HTR-8/SVneo (cell line): ENCODE results near the gene CDKN2B-AS1.

ENCODE experiments used
- DNase-seq: peaks from one replicate; pipeline ENCODE4 v3.0.0; 2011; ENCODE audit warnings: low spot score, mixed read lengths; ENCODE audit not compliant: insufficient read length
- FAIRE-seq: peaks from 2 replicates; lab custom pipeline; 2011; peaks lifted over from hg19 to GRCh38; lab: Jason Lieb, UNC

The CDKN2B-AS1 gene

DNA sequence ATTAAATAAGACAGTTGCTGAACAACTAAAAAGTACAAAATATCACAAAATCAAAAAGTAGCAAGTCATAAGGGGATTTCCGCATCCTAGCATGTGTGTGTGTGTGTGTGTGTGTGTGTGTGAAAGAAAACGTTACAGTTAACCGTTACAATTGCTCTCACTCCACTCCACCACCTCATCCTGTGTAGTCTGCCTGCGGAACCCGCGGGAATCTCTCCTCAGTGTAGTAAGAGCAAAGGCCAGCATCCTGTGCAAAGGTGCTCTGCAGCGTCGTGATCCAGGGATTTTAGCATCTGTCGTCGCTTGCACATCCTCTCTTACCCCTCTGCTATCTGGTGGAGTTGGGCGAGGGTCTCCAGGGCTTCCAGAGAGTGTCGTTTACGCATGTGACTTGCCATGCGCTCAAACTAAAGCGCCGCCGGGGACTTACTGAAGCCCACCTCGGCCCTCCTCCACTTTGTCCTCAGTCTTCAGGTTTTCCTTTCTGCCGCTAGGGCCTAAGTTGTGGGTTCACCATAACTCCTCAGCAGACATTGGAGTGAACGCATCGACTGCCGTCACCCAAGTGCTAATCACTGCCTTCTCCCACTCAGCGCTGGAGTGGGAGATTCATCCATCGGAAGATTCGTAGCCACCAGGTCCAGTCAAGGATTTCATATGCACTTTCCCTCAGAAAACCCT is 10.6 kb downstream of the CDKN2B-AS1 start:
- FAIRE-seq, result no peak

DNA sequence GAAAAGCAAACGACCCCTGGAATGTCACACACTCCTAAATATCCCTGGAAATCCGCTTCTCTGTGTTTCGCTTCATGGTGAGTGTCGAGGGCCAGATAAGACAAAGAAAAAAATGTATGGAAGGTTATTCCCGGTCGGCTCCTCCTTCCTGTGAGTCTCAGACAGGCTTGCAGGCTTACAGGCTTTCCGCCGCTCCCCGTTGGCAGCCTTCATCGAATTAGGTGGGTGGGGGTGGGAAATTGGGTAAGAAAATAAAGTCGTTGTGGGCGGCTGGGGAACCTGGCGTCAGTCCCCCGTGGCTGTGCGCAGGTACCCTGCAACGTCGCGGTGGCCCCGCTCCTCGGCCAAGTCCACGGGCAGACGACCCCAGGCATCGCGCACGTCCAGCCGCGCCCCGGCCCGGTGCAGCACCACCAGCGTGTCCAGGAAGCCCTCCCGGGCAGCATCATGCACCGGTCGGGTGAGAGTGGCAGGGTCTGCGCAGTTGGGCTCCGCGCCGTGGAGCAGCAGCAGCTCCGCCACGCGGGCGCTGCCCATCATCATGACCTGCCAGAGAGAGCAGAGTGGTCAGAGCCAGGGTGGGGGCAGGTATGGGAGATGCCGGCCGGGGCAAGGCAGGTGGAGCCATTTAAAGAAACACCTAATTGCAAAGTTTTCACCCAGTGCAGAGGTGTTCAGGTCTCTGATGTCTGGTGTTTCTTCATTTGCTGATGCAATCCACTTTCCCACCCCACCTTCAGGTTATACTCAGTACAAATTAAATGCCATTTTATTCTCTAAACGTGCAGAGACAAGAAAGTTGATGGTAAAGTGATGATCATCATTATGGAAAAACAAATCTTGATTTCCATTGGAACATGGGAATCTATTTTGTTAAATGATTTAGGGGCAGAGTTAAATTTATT is 11.4 kb downstream of the CDKN2B-AS1 start:
- FAIRE-seq, result no peak

More for the DNA sequence above, 10.6 kb downstream of the CDKN2B-AS1 start:
- DNase-seq, result no peak

DNA sequence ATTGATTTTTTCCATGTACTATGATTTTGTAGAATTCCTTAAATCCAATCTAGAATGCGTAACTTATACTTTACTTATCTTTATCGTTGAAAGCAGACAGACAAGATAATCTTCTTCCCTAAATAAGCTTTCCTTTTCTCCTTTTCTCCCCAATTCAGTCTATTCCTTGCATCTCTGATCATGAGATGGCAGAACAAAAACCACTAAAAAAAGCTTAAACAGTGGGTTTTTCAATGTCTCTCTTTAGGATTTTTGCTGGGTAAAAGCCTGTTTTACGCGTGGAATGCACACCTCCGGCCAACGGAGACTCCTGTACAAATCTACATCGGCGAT is 13.8 kb downstream of the CDKN2B-AS1 start:
- no peak for DNase-seq

More for the DNA sequence above, 11.4 kb downstream of the CDKN2B-AS1 start:
- no peak for DNase-seq

DNA sequence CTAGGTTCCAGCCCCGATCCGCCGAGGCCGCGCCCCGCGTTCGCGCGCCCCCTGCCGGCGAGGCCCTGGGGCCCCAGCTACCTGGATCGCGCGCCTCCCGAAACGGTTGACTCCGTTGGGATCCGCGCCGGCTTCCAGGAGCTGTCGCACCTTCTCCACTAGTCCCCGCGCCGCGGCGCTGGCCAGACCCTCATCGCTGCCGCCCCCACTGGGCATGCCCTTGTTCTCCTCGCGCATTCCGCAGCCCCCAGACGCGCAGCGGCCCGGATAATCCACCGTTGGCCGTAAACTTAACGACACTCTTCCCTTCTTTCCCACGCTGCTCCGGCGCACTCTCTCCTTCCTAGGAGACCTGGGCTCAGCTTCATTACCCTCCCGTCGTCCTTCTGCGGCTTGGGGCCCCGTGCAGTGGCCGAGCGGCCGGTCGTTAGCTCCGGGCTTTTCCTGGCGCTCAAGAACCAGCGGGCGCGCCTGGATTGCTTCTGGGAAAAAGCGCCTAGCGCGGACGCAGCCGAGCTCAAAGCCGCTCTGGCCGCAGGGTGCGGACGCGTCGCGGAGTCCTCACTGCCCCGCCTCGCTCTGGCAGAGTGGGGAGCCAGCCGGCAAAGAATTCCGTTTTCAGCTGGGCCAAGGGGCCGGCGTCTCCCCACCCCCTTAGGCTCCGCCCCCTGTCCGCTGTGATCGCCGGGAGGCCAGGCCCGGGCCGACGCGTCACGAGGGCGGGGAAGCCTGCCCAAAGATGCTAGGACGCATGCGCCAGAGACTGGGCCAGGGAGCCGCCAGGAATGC is 14.3 kb downstream of the CDKN2B-AS1 start, which contains the start of gene CDKN2B:
Gene CDKN2B, minus strand, starts transcription at position 589 of the 789 bp plus-strand sequence. Its CDS starts 352 bp downstream, at position 237.
- FAIRE-seq, result peak; percentile 72
- peak; percentile 88 for DNase-seq

More for the DNA sequence above, 13.8 kb downstream of the CDKN2B-AS1 start:
- no peak for FAIRE-seq

DNA sequence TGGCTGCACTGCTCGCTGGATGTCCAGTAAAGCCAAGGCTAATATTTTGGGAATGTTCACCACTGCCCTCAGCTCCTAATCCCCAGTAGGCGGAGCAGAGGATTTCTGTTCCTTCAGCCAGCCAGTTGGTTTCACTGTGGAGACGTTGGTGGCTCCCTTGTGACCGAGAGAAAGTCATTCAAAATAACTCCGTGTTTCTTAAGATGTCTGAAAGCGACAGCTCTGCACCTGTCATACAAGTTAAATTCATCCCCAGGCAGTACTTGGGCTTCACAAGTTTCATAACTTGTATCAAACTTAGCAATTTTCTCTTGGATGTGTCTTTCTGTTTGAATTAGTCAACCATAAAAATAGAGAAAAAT is 14.9 kb downstream of the CDKN2B-AS1 start:
- DNase-seq (no peak), FAIRE-seq (no peak)

DNA sequence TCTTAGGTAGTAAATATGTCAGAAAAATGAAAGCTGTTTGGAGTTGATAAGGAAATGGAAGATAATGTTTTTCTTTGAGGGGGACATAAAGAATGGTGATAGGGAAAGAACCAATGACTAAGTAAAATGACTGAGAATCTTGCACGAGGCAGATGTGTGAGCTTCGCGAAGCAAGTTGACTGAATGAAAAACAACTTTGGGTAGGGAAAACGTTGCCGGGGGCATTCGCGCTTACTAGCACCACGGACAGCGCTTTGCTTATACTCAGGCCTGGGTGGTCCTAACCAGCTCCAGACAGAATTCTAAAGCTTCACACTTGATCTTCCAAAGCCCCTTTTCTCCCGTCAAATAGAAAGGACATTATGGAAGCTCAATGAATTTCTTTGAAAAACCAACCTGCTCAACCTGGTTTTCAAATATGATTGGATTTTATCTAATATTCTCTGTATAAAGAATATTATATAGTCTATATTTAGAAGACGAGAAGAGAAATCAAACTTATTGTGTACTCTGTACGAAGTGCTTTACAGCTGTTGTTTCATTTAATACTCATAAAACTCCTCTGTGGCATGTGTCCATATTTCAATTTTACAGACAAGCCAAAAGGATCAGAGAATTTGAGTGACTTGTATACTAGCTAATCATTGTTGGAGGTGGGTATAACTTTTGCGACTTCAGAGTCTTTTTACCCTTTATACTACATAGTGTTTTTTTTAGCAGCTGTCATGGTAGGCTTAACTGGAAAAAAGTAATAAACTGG is 16.5 kb downstream of the CDKN2B-AS1 start:
- DNase-seq (no peak), FAIRE-seq (no peak)

DNA sequence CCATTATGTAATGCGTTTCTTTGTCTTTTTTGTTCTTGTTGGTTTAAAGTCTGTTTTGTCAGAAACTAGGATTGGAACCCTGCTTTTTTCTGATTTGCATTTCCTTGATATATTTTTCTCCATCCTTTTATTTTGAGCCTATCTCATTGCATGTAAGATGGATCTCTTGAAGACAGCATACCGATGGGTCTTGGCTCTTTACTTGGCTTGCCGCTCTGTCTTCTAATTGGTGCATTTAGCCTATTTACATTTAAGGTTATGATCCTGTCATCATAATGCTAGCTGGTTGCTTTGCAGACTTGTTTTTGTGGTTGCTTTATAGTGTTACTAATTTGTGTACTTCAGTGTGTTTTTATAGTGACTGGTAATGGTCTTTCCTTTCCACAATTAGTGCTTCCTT is 27.8 kb downstream of the CDKN2B-AS1 start:
- DNase-seq (no peak), FAIRE-seq (no peak)

DNA sequence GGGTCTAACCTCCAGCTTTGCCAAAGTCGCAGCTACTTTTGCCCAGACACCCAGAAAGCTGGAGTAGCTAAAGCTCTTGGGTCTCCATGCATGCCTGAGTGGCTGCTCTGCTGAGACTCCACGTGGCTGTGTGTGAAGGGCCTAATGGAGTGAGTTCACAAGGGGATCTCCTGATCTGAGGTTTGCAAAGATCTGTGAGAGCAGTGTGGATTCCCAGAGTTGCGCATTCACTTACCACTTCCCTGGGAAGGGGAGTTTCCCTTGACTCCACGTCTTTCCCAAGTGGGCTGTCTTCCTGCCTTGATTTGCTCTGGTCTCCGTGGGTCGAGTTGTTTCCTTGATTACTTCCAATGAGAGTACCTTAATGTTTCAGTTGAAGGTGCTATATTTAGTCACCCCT is 32.1 kb downstream of the CDKN2B-AS1 start:
- DNase-seq (no peak), FAIRE-seq (no peak)

DNA sequence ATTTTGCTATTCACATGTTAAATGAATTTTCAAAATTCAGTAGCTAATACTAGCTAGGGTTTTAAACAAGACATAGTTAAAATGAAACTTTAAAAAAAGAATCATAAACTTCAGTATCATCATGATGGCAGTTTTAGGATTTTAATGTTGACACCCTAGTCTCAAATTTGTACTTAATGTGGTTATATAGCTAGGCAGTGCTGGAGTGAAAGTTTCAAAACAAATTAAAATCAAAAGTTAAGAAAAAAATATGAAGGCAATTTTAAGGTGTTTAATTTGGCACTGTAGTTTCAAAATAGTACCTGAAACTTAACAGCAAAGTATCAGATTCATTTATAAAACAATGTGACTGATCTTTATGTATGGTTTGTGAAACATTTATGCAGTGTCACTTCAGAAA is 33.8 kb downstream of the CDKN2B-AS1 start:
- FAIRE-seq, result no peak
- DNase-seq, result no peak

DNA sequence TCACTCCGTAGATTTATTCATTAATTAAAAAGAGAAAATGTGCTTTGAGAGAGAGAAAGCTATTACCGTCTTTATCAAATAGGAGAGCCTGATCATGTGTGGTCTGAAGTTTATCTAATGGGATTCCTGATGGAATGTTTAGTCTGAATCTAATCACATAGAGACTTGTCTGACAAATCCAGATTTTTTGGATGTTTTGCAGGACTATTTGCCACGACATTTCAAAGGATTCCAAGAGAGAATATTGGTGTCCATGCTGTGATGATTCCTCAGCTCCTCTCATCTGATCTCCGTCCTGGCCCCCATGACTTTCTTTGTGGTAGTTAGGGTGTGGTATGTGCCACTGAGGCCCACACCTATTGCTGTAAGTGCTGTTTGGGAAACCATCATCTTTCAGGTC is 34.6 kb downstream of the CDKN2B-AS1 start:
- DNase-seq, result no peak
- no peak for FAIRE-seq

DNA sequence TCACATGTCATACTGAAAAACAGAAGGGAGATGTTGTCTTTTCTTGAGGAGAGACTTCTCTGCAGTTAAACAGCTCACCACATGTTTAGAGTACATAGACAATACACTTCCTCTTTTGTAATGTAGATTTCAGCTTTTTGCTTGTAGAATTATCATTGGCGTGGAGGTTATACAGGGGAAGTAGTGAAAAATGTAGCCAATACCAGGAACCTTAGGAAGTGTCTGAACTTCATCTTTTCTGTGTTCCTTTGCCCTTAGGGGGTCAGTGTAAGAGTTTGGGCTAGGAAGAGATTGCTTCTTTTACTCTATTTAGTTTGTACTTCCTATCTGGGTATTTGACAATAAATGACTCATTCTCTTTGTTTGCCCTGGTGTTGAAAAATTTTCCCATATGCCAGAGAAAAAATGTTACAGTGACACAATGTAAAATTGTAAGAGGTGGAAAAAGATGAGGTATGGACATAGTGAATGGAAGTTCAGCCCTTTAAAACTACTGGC is 35.6 kb downstream of the CDKN2B-AS1 start:
- peak; percentile 38 for FAIRE-seq
- peak; percentile 22 for DNase-seq

DNA sequence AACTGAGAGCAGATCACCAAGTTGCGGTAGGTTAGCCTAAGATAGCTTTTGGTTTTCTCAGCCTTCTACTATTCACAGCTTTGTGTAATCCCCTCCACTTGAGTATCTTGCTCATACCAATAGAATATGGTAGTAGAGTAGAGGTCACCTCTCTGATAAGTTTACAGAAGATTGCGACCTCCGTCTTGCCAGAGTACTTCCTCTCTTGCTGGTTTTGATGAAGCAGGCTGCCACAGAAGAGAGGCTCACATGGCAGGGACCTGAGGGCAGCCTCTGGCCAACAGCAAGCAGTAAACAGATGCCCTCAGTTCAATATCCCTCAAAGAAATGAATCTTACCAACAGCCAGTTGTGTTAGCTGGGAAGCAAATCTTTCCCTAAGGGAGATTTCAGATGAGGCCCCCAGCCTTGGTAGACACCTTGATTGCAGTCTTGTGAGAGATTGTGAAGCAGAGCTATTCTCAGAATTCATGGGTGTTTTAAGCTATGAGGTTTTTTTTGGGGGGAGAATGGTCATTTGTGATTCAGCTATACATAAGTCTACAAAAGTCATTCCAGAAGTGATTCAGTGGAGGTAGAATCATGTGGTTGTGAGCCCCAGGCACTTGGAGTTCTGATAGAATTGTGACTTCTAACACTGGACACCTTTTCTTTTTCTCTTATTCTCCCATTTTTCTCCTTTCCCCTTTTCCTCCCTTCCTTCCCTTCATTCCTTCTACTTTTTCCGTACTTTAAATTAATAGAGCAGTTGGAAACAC is 37.2 kb downstream of the CDKN2B-AS1 start:
- FAIRE-seq (no peak), DNase-seq (no peak)

DNA sequence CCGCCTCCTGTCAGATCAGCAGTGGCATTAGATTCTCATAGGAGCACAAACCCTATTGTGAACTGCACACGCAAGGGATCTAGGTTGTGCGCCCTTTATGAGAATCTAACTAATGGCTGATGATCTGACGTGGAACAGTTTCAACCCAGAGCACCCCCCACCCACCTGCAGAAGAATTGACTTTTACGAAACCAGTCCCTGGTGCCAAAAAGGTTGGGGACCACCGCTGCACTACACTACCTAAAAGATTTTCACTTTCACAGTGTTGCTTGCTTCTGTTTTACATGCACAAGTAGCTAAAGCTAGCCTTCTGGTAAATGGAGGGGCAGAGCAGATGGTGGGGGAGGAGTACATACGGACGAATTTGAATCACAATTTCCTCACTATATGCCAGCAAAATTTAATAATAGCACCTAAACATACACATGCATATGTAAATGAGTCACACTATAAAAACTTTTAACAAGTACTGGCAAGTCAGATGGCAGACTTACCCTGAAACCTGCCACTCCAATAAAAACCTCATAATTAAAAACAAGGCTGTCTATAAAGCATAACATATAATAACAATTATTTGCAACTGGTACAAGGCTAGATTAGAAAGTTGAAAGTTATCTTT is 38.5 kb downstream of the CDKN2B-AS1 start:
- no peak for DNase-seq

DNA sequence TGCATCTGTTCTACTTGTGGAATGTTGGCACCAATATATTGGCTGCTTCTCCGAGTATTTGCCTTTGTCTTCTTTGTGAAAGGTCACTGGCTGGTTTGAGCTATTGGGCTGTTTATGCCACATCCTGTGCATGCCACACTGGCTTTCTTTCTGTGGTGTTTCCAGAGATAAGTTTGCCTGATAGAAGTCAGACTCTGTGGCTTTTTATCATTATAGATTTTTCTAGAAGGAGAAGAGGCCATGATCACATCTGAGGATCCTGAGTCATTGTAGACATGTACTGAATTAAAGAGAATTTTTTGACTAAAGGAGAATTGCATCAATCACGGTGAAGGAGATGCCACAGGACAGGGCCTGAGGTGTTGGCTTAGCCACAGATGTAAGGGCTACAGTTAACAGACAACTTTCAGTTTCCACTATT is 41.0 kb downstream of the CDKN2B-AS1 start:
- DNase-seq, result no peak
- FAIRE-seq, result no peak

More for the DNA sequence above, 38.5 kb downstream of the CDKN2B-AS1 start:
- no peak for FAIRE-seq

DNA sequence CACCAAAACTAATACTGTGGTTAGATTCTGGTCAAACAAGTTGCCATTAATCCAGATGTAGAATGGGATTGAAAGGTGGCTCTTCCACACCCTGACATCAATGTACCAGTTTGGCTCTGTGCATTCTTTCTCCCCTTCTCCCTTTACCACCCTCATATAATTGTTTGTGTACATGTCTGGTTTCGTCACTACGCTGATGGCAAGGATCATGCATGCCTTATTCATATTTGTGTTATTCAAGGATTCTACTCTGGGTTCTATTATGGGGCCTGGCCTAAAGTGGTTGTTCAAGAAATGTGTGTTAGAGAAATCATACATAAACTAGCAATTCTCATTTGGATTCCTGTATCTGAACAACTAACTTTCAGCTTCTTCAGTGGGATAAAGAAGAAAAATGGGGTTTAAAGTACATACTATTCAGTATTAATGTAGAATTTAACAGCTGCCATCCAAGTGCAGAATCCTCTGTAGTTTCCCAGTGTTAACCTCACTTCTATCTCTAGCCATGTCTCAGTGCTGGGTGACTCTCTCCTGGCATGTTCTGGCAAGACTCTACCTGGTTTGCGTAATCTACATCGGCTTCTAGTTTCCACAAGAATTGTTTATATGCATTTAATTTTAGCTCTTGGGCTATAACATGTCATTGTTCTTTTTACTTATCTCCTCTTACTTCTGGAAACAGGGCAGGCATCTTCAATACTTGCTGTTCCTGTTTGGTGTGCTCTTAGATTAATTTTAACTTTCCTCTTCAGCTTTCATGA is 42.5 kb downstream of the CDKN2B-AS1 start:
- no peak for FAIRE-seq
- DNase-seq, result no peak

DNA sequence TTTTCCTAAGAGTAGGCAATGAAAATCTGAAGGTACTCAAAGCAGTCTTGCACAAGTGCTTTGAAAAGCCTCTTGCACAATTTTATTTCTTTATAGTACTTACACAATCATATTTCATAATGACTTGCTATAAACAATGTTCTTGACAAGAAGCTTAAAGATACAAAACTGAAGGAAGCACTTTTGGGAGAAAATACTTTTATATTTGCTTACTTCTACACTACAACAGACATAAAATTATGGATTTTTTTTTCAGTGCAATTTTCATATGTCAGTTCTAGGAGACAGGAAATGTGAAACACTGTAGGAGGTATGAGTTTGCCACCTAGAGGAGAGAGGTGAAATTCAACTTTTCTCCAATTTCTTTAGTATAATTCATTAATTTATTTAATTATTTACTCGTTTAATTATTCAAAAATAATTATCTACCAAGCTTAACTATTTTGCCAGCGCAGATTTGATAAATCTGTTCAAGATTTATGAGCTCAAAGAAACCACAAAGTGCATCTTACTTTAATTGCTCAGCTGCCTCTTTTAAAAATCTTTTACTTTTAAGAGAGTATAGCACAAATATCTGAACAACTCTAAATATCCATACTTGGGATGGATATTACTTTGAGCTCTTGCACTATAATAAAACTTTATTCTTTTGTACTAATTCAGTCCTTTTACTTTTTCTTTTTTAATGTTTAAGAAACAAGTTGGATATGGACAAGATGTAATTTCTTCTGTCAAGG is 43.5 kb downstream of the CDKN2B-AS1 start:
- FAIRE-seq, result no peak

DNA sequence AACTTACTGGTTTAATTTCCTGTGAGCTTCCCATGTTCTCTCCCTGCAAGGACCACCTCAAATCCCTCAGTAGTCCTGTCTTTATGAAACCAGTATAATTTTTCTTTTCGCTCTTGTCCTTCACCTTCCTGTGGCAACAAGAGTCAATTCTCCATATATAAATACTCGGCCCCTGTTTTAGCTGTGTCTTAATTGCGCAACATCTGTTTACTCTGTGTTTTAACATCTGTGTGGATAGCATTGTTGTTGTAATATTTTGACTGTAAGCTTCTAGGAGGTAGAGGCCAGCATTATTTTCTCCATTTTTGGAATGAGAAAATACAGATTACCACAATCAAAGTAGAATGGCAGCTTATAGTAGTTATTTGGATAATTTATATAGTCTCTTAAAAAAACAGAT is 44.7 kb downstream of the CDKN2B-AS1 start:
- no peak for FAIRE-seq
- DNase-seq, result no peak

More for the DNA sequence above, 43.5 kb downstream of the CDKN2B-AS1 start:
- DNase-seq, result no peak
